Mesendoderm (in vitro differentiated cells): ENCODE data around the gene DGCR6L.
"Not testable (repeated sequence)": the region's sequence is repeated elsewhere in the genome, so short reads cannot be mapped to it uniquely, and the experiment has no call there.

Experiments
- DNase-seq: peaks from one replicate; pipeline ENCODE4 v3.0.0; 2013
- H2AK5ac ChIP-seq: 2 replicates; pipeline ENCODE4 v1.6.1; 2013; ENCODE audit warnings: low read length, inconsistent platforms
- H2BK120ac ChIP-seq: 2 replicates; pipeline ENCODE4 v1.6.1; 2013; ENCODE audit warnings: low read depth, mild to moderate bottlenecking, low read length, moderate library complexity, mixed read lengths
- H2BK15ac ChIP-seq: replicated peaks from 2 replicates; pipeline ENCODE4 v1.6.1; 2013; ENCODE audit warnings: low read depth, mild to moderate bottlenecking, moderate library complexity
- H2BK5ac ChIP-seq: 2 replicates; pipeline ENCODE4 v1.6.1; 2013; ENCODE audit warnings: low read length, inconsistent platforms
- H3K18ac ChIP-seq: 2 replicates; pipeline ENCODE4 v1.6.1; 2013; ENCODE audit warnings: mild to moderate bottlenecking, low read length, mixed read lengths
- H3K23ac ChIP-seq: one replicate; pipeline ENCODE4 v1.6.1; 2013; ENCODE audit warnings: low read length
- H3K27ac ChIP-seq: 2 replicates; pipeline ENCODE4 v1.5.1; 2013; ENCODE audit warnings: low read depth, mild to moderate bottlenecking, inconsistent platforms, low read length, moderate library complexity
- H3K27me3 ChIP-seq: 2 replicates; pipeline ENCODE4 v1.6.1; 2013; ENCODE audit warnings: low read length, control low read depth, mild to moderate bottlenecking, inconsistent platforms; ENCODE audit not compliant: insufficient read depth, poor library complexity
- H3K36me3 ChIP-seq: 2 replicates; pipeline ENCODE4 v1.6.1; 2013; ENCODE audit warnings: low read length, inconsistent platforms; ENCODE audit not compliant: control insufficient read depth, insufficient read depth
- H3K4ac ChIP-seq: one replicate; pipeline ENCODE4 v1.6.1; 2013; ENCODE audit warnings: low read depth, mild to moderate bottlenecking, low read length, moderate library complexity
- H3K4me1 ChIP-seq: 2 replicates; pipeline ENCODE4 v1.6.1; 2013; ENCODE audit warnings: low read depth, low read length, inconsistent platforms; ENCODE audit not compliant: control insufficient read depth
- H3K4me2 ChIP-seq: 2 replicates; pipeline ENCODE4 v1.6.1; 2013; ENCODE audit warnings: low read length
- H3K4me3 ChIP-seq: 2 replicates; pipeline ENCODE4 v1.5.1; 2013; ENCODE audit warnings: mild to moderate bottlenecking, low read length
- H3K56ac ChIP-seq: one replicate; pipeline ENCODE4 v1.6.1; 2013; ENCODE audit warnings: low read length
- H3K79me1 ChIP-seq: 2 replicates; pipeline ENCODE4 v1.6.1; 2013; ENCODE audit warnings: low read length, inconsistent platforms
- H3K79me2 ChIP-seq: 2 replicates; pipeline ENCODE4 v1.6.1; 2013; ENCODE audit warnings: mild to moderate bottlenecking, low read length; ENCODE audit not compliant: control insufficient read depth, insufficient read depth
- H3K9ac ChIP-seq: 2 replicates; pipeline ENCODE4 v1.6.1; 2013; ENCODE audit warnings: low read length, inconsistent platforms
- H4K5ac ChIP-seq: one replicate; pipeline ENCODE4 v1.6.1; 2013; ENCODE audit warnings: low read length
- H4K8ac ChIP-seq: one replicate; pipeline ENCODE4 v1.6.1; 2013; ENCODE audit warnings: low read depth, mild to moderate bottlenecking, control low read depth, low read length, moderate library complexity
- WGBS: extraction: QIAGEN DNeasy Blood & Tissue Kit; methylation state at CpG from one replicate; pipeline ENCODE4 v1.1.7; 2013; ENCODE audit warnings: low lambda C conversion rate, missing lambda C conversion rate; ENCODE audit not compliant: insufficient coverage; ENCODE audit errors: extremely low coverage; 5-methylcytosine and 5-hydroxymethylcytosine counted together

DGCR6L gene

GRCh38 chr22:20266667-20267440, 53.0 kb downstream of the DGCR6L start:
- H3K79me1 ChIP-seq, H3K18ac ChIP-seq, H2BK5ac ChIP-seq, H3K4ac ChIP-seq, H3K27me3 ChIP-seq, H4K8ac ChIP-seq, H2BK15ac ChIP-seq, H3K4me2 ChIP-seq, H3K27ac ChIP-seq, H3K79me2 ChIP-seq, H3K4me1 ChIP-seq, DNase-seq, H2BK120ac ChIP-seq, H3K56ac ChIP-seq, H4K5ac ChIP-seq, H2AK5ac ChIP-seq, H3K4me3 ChIP-seq, H3K36me3 ChIP-seq: not testable (repeated sequence)
- peak overlapping the region; percentile 99 for H3K23ac ChIP-seq
- H3K9ac ChIP-seq = peak overlapping the region; percentile 9
- no CpG with 5 or more reads among the region's 33 CpGs for WGBS

- not testable (repeated sequence) for DNase-seq, H3K79me2 ChIP-seq, H3K79me1 ChIP-seq, H3K4me3 ChIP-seq, H4K8ac ChIP-seq, H3K18ac ChIP-seq, H2BK120ac ChIP-seq, H3K9ac ChIP-seq, H3K23ac ChIP-seq, H4K5ac ChIP-seq, H3K4me1 ChIP-seq, H3K36me3 ChIP-seq, H3K4ac ChIP-seq, H3K4me2 ChIP-seq, H2AK5ac ChIP-seq, H3K56ac ChIP-seq, H2BK15ac ChIP-seq, H3K27ac ChIP-seq, H3K27me3 ChIP-seq, H2BK5ac ChIP-seq
- no CpG with 5 or more reads among the region's 15 CpGs for WGBS
Observed at GRCh38 chr22:20265772-20266666, 53.8 kb downstream of the DGCR6L start.

- Histone ChIP-seq H3K79me2 (no peaks in the 10 kb centered on the region), H3K18ac (no peak overlapping the region), H2BK5ac (no peak overlapping the region), H3K27ac (no peak overlapping the region), H4K8ac (no peak overlapping the region), H2BK15ac (no peak overlapping the region), H3K4me1 (no peaks in the 10 kb centered on the region), H3K36me3 (no peaks in the 10 kb centered on the region), H3K27me3 (no peaks in the 10 kb centered on the region), H3K56ac (no peak overlapping the region), H3K4me2 (no peak overlapping the region), H3K23ac (no peak overlapping the region), H3K4ac (no peak overlapping the region), H2BK120ac (no peak overlapping the region), H3K79me1 (peaks cover 3% of the 10 kb centered on the region), H4K5ac (no peak overlapping the region), H3K4me3 (no peak overlapping the region), H3K9ac (no peak overlapping the region), H2AK5ac (no peak overlapping the region)
- DNase-seq = no peak
- no CpG with 5 or more reads among the region's 21 CpGs for WGBS
Observed at GRCh38 chr22:20264614-20265452, 55.0 kb downstream of the DGCR6L start.
